ENCODE results near the gene SLC9A1.

Gene SLC9A1

GRCh38 chr1:27101696-27102095 is 53.2 kb downstream of the SLC9A1 start:
- H4K20me1 ChIP-seq (ENCODE audit: insufficient read depth): no peaks in the 10 kb centered on the region; the same call in 1 of the 2 replicates
- no peak overlapping the region for H2AFZ ChIP-seq (ENCODE audit: low read depth)
- no peak overlapping the region for H3K27ac ChIP-seq
- H3K79me2 ChIP-seq (ENCODE audit: insufficient read depth, low read depth): no peaks in the 10 kb centered on the region
- peaks cover 7% of the 10 kb centered on the region for H3K4me1 ChIP-seq (ENCODE audit: low read depth, poor library complexity, severe bottlenecking)
- H3K27me3 ChIP-seq (ENCODE audit: insufficient read depth, low read depth): no peaks in the 10 kb centered on the region
- no peak for TF ChIP-seq CTCF (conservative IDR thresholded peaks at IDR 0.05; ENCODE audit: low read depth, low read length)
- H3K36me3 ChIP-seq (ENCODE audit: insufficient read depth): no peaks in the 10 kb centered on the region
- no peak overlapping the region for H3K4me2 ChIP-seq
- H3K9ac ChIP-seq: no peak overlapping the region
- no peak overlapping the region for H3K4me3 ChIP-seq (IDR thresholded peaks at IDR 0.05; ENCODE audit: insufficient read depth, low read depth, low read length)

GRCh38 chr1:27101054-27101491 is 53.9 kb downstream of the SLC9A1 start:
- no peaks in the 10 kb centered on the region for H3K27me3 ChIP-seq (ENCODE audit: insufficient read depth, low read depth)
- no peaks in the 10 kb centered on the region for H3K79me2 ChIP-seq (ENCODE audit: insufficient read depth, low read depth)
- no peaks in the 10 kb centered on the region; the same call in 1 of the 2 replicates for H4K20me1 ChIP-seq (ENCODE audit: insufficient read depth)
- H3K27ac ChIP-seq: no peak overlapping the region
- H3K36me3 ChIP-seq (ENCODE audit: insufficient read depth): no peaks in the 10 kb centered on the region
- H3K4me3 ChIP-seq (IDR thresholded peaks at IDR 0.05; ENCODE audit: insufficient read depth, low read depth, low read length): no peak overlapping the region
- no peak overlapping the region for H3K4me2 ChIP-seq
- H3K9ac ChIP-seq: no peak overlapping the region
- H3K4me1 ChIP-seq (ENCODE audit: low read depth, poor library complexity, severe bottlenecking): peaks cover 7% of the 10 kb centered on the region
- no peak for TF ChIP-seq CTCF (conservative IDR thresholded peaks at IDR 0.05; ENCODE audit: low read depth, low read length)
- H2AFZ ChIP-seq (ENCODE audit: low read depth): no peak overlapping the region

GRCh38 chr1:27100335-27101053 is 54.4 kb downstream of the SLC9A1 start:
- Histone ChIP-seq H3K9ac (no peak overlapping the region), H3K4me1 (ENCODE audit: low read depth, poor library complexity, severe bottlenecking) (peaks cover 7% of the 10 kb centered on the region), H3K27ac (no peak overlapping the region)

GRCh38 chr1:27099587-27100334 is 55.2 kb downstream of the SLC9A1 start:
- no peak overlapping the region for H3K4me3 ChIP-seq (IDR thresholded peaks at IDR 0.05; ENCODE audit: insufficient read depth, low read depth, low read length)
- no peak overlapping the region for H3K4me2 ChIP-seq
- no peak for TF ChIP-seq CTCF (conservative IDR thresholded peaks at IDR 0.05; ENCODE audit: low read depth, low read length)
- H3K36me3 ChIP-seq (ENCODE audit: insufficient read depth): no peaks in the 10 kb centered on the region
- no peak overlapping the region for H3K27ac ChIP-seq
- no peaks in the 10 kb centered on the region for H3K27me3 ChIP-seq (ENCODE audit: insufficient read depth, low read depth)
- H3K9ac ChIP-seq: no peak overlapping the region
- no peaks in the 10 kb centered on the region for H3K79me2 ChIP-seq (ENCODE audit: insufficient read depth, low read depth)
- H4K20me1 ChIP-seq (ENCODE audit: insufficient read depth): no peaks in the 10 kb centered on the region; the same call in 1 of the 2 replicates
- H2AFZ ChIP-seq (ENCODE audit: low read depth): no peak overlapping the region
- peaks cover 7% of the 10 kb centered on the region for H3K4me1 ChIP-seq (ENCODE audit: low read depth, poor library complexity, severe bottlenecking)

More at GRCh38 chr1:27100335-27101053, 54.4 kb downstream of the SLC9A1 start:
- Histone ChIP-seq H3K79me2 (ENCODE audit: insufficient read depth, low read depth) (no peaks in the 10 kb centered on the region), H2AFZ (ENCODE audit: low read depth) (no peak overlapping the region), H3K4me3 (IDR thresholded peaks at IDR 0.05; ENCODE audit: insufficient read depth, low read depth, low read length) (no peak overlapping the region), H4K20me1 (ENCODE audit: insufficient read depth) (no peaks in the 10 kb centered on the region; the same call in 1 of the 2 replicates), H3K36me3 (ENCODE audit: insufficient read depth) (no peaks in the 10 kb centered on the region), H3K27me3 (ENCODE audit: insufficient read depth, low read depth) (no peaks in the 10 kb centered on the region), H3K4me2 (no peak overlapping the region)
- no peak for TF ChIP-seq CTCF (conservative IDR thresholded peaks at IDR 0.05; ENCODE audit: low read depth, low read length)
